ENCODE data around the gene GLE1. TPM values are rescaled to one million over a fixed set of nuclear protein-coding genes. Genes with fewer than 3 reads are reported as not detected.

Gene GLE1
- total RNA-seq, 1 experiment from 2014 or later: 19.0 TPM

DNA sequence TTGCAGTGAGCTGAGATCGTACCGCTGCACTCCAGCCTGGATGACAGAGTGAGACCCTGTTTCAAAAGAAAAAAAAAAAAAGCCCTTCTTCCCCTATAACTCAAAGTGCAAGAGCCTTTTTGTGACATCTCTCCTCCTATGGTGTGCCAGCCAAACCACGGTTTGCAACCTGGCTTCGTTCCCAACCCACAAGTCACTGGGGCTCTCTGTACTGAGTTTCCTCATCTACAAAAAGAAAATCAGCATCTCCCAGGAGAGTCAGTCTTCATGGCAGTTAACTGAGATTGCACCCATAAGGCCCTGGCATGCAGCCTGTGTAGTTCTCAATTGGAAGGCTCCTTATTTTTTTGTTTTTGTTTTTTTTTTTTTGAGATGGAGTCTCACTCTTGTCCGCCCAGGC, 34.0 kb upstream of the GLE1 start:
- H3K27ac Mint-ChIP-seq: no peak overlapping the region
- Histone ChIP-seq H3K79me1 (ENCODE audit: insufficient read depth, low read depth, low read length, poor library complexity, severe bottlenecking) (no peaks in the 10 kb centered on the region), H3K9ac (ENCODE audit: extremely low read depth, insufficient read length, low read length) (no peak overlapping the region), H2BK120ac (ENCODE audit: low read depth, low read length, poor library complexity, severe bottlenecking) (no peak overlapping the region), H2BK20ac (ENCODE audit: low read depth, low read length, poor library complexity, severe bottlenecking) (no peak overlapping the region), H3K79me2 (ENCODE audit: insufficient read depth, low read length) (no peaks in the 10 kb centered on the region), H3K9me3 (ENCODE audit: control insufficient read depth, low read depth, low read length) (no peaks in the 10 kb centered on the region), H4K5ac (ENCODE audit: insufficient read length, low read depth, low read length) (no peak overlapping the region), H4K8ac (replicated peaks; ENCODE audit: insufficient read length, low read depth, low read length) (no peak overlapping the region), H3T11ph (ENCODE audit: low read length) (no peak overlapping the region), H2AK5ac (ENCODE audit: insufficient read length, low read length) (no peak overlapping the region), H2BK5ac (ENCODE audit: insufficient read length, low read length) (no peak overlapping the region), H3K23me2 (ENCODE audit: insufficient read length, low read depth, low read length, poor library complexity, severe bottlenecking) (no peaks in the 10 kb centered on the region), H3K4me1 (ENCODE audit: insufficient read depth, low read length) (no peaks in the 10 kb centered on the region), H3K56ac (ENCODE audit: insufficient read length, low read depth, low read length) (no peak overlapping the region), H4K91ac (ENCODE audit: insufficient read length, low read depth, low read length) (no peak overlapping the region), H3K23ac (ENCODE audit: insufficient read length, low read depth, low read length) (no peak overlapping the region), H3K4me2 (ENCODE audit: insufficient read depth, insufficient read length, low read length) (no peak overlapping the region), H2AFZ (ENCODE audit: low read length) (no peak overlapping the region), H3K18ac (ENCODE audit: insufficient read length, low read depth, low read length) (no peak overlapping the region), H2BK15ac (ENCODE audit: low read depth, low read length) (no peak overlapping the region), H3K27me3 (ENCODE audit: insufficient read depth, low read length) (no peaks in the 10 kb centered on the region), H2BK12ac (ENCODE audit: insufficient read length, low read depth, low read length) (no peak overlapping the region), H4K20me1 (ENCODE audit: control insufficient read depth, insufficient read depth, insufficient read length) (no peaks in the 10 kb centered on the region), H3K4ac (ENCODE audit: low read depth, low read length) (no peak overlapping the region), H3K27ac (ENCODE audit: insufficient read length, low read depth, low read length) (no peak overlapping the region), H3K14ac (ENCODE audit: insufficient read depth, low read length) (no peak overlapping the region)
- no peak overlapping the region for H3K4me3 Mint-ChIP-seq
- H3K4me1 Mint-ChIP-seq: no peaks in the 10 kb centered on the region
- DNase-seq: no peak
- TF ChIP-seq, protein P1, sequence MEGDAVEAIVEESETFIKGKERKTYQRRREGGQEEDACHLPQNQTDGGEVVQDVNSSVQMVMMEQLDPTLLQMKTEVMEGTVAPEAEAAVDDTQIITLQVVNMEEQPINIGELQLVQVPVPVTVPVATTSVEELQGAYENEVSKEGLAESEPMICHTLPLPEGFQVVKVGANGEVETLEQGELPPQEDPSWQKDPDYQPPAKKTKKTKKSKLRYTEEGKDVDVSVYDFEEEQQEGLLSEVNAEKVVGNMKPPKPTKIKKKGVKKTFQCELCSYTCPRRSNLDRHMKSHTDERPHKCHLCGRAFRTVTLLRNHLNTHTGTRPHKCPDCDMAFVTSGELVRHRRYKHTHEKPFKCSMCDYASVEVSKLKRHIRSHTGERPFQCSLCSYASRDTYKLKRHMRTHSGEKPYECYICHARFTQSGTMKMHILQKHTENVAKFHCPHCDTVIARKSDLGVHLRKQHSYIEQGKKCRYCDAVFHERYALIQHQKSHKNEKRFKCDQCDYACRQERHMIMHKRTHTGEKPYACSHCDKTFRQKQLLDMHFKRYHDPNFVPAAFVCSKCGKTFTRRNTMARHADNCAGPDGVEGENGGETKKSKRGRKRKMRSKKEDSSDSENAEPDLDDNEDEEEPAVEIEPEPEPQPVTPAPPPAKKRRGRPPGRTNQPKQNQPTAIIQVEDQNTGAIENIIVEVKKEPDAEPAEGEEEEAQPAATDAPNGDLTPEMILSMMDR (conservative IDR thresholded peaks at IDR 0.05): no peak
- peaks cover 2% of the 10 kb centered on the region; the same call in 1 of the 2 replicates for H3K27me3 Mint-ChIP-seq (ENCODE audit: low read depth)
- no peaks in the 10 kb centered on the region for H3K9me3 Mint-ChIP-seq
- no CpG with 5 or more reads among the region's 5 CpGs for WGBS (ENCODE audit: extremely low coverage, insufficient read length, low lambda C conversion rate)
- H3K36me3 Mint-ChIP-seq (ENCODE audit: insufficient read depth in 1 of 3, low read depth in 3 of 3): peaks cover 2 to 25% (median 10%) of the 10 kb centered on the region in 3 experiments; a peak in 5 of 7 replicates

Data from H9 (cell line).